Stimulated activated CD8-positive, alpha-beta memory T cell treated with anti-CD3 and anti-CD28 coated beads, Interleukin-7, amount 100 ng/mL, for 24 hours (primary cell): ENCODE measurements around the gene SOS2.

ENCODE experiments used
- DNase-seq: peaks from one replicate; pipeline ENCODE4 v3.0.0-alpha.2; 2020; ENCODE audit warnings: low read depth

Gene SOS2

GRCh38 chr14:50231475-50232275 is at the start of gene SOS2:
Gene SOS2, minus strand, starts transcription at chr14:50231578. Its CDS starts 295 bp downstream, at chr14:50231283.
- peak; percentile 48 for DNase-seq

- no peak for DNase-seq
These were observed 41.1 kb upstream of the SOS2 start for GRCh38 chr14:50272498-50272897.

GRCh38 chr14:50270932-50271331 is 39.6 kb upstream of the SOS2 start:
- no peak for DNase-seq

- DNase-seq: no peak
These were observed 33.7 kb upstream of the SOS2 start for GRCh38 chr14:50265029-50265428.

GRCh38 chr14:50263321-50263720 is 31.9 kb upstream of the SOS2 start:
- DNase-seq: no peak

- DNase-seq: no peak
These were observed 31.5 kb upstream of the SOS2 start for GRCh38 chr14:50262865-50263264.

- DNase-seq: no peak
These were observed 29.1 kb upstream of the SOS2 start for GRCh38 chr14:50260511-50260910.

GRCh38 chr14:50260072-50260471 is 28.7 kb upstream of the SOS2 start:
- DNase-seq: no peak

GRCh38 chr14:50257732-50258131 is 26.4 kb upstream of the SOS2 start:
- no peak for DNase-seq

GRCh38 chr14:50254248-50254647 is 22.9 kb upstream of the SOS2 start:
- no peak for DNase-seq

GRCh38 chr14:50249136-50249775 is 17.9 kb upstream of the SOS2 start:
- no peak for DNase-seq

GRCh38 chr14:50247245-50247644 is 15.9 kb upstream of the SOS2 start:
- no peak for DNase-seq

- no peak for DNase-seq
These were observed 11.4 kb upstream of the SOS2 start for GRCh38 chr14:50242566-50243310.

- no peak for DNase-seq
These were observed 10.7 kb upstream of the SOS2 start for GRCh38 chr14:50242096-50242495.

- no peak for DNase-seq
These were observed 6.0 kb upstream of the SOS2 start for GRCh38 chr14:50237427-50237826.

- no peak for DNase-seq
These were observed 2.5 kb upstream of the SOS2 start for GRCh38 chr14:50233951-50234250.

- no peak for DNase-seq
These were observed 2.0 kb upstream of the SOS2 start for GRCh38 chr14:50233166-50233950.

- no peak for DNase-seq
These were observed 881 bp upstream of the SOS2 start for GRCh38 chr14:50232276-50232642.

- no peak for DNase-seq
These were observed 490 bp downstream of the SOS2 start for GRCh38 chr14:50230701-50231474.

GRCh38 chr14:50230401-50230700 is 1.0 kb downstream of the SOS2 start:
- DNase-seq: no peak

- no peak for DNase-seq
These were observed 1.7 kb downstream of the SOS2 start for GRCh38 chr14:50229681-50230080.

GRCh38 chr14:50228313-50228712 is 3.1 kb downstream of the SOS2 start:
- DNase-seq: no peak
